Transverse colon (tissue), 4 donors: ENCODE data around the gene TLX1. TPM values are rescaled to one million over a fixed set of nuclear protein-coding genes. Genes with fewer than 3 reads are reported as not detected.

Experiments used
- DNase-seq: peaks from one replicate; pipeline ENCODE4 v3.0.0-alpha.2; 2019
- H3K27ac ChIP-seq, 4 donors: fragments of 200-600 bp; sonication (generic); 2 replicates each; pipeline ENCODE4 v1.5.1; 2016 to 2018; ENCODE audit warnings: inconsistent platforms in 4 of 4
- H3K27me3 ChIP-seq: fragments of 200-600 bp; sonication (generic); 2 replicates; pipeline ENCODE4 v1.5.1; 2017; ENCODE audit warnings: inconsistent platforms
- H3K36me3 ChIP-seq, 4 donors: fragments of 200-600 bp; sonication (generic); 2 replicates each; pipeline ENCODE4 v1.5.1; 2017 to 2019; ENCODE audit warnings: inconsistent platforms in 4 of 4
- H3K4me1 ChIP-seq, 4 donors: fragments of 200-600 bp; sonication (generic); 2 replicates each; pipeline ENCODE4 v1.5.1; 2017 to 2020; ENCODE audit warnings: inconsistent platforms in 4 of 4
- H3K4me3 ChIP-seq, 4 donors: fragments of 200-600 bp; sonication (generic); 1 replicate in 1 of 4; 2 replicates in 3 of 4; pipeline versions ENCODE4 v1.5.1 to v1.6.1; 2017 to 2019; ENCODE audit warnings: inconsistent platforms in 4 of 4
- H3K9me3 ChIP-seq, 2 donors: fragments of 200-600 bp; sonication (generic); 2 replicates each; pipeline ENCODE4 v1.5.1; 2017 to 2019; ENCODE audit warnings: inconsistent platforms in 2 of 2
- EP300 ChIP-seq: sonication (generic); formaldehyde crosslinking; IDR thresholded peaks from one replicate; pipeline ENCODE4 v1.6.1; 2017; ENCODE audit warnings: antibody characterized with exemption, low read depth
- POLR2A ChIP-seq: fragments of 450-650 bp; IDR thresholded peaks from one replicate; pipeline ENCODE4 v1.6.1; 2016; ENCODE audit warnings: antibody characterized with exemption, mild to moderate bottlenecking, moderate library complexity
- POLR2AphosphoS5 ChIP-seq, 3 donors: sonication (generic); formaldehyde crosslinking; IDR thresholded peaks; one replicate each; pipeline ENCODE4 v1.6.1; 2016; ENCODE audit warnings: antibody characterized with exemption in 3 of 3
- WGBS, 2 donors: methylation state at CpG; one replicate each; pipeline ENCODE4 v1.1.5; 2018; ENCODE audit warnings: low coverage in 1 of 2; 5-methylcytosine and 5-hydroxymethylcytosine counted together
- in situ Hi-C, 4 donors: fragments of 200-750 bp; cut with MboI; loops; one replicate each; pipeline versions ENCODE4 v1.15.0 to v1.15.1; 2017; ENCODE audit warnings: low sequenced_read_pairs in 3 of 4, low pct_ligation_motif_present in 1 of 4, low pct_unique_long_range_greater_than_20kb in 1 of 4
- intact Hi-C: fragments of 100-400 bp; cut with DNase I; formaldehyde crosslinking; loops from one replicate; pipeline ENCODE4 v1.15.1; 2023; ENCODE audit warnings: low total_unique reads
- total RNA-seq, 4 donors: library from RNA; depleted of rRNA; stranded (reverse); fragments of >200 nt; gene quantifications; one replicate each; pipeline ENCODE4 v1.1.0, GENCODE V29; 2016
- TF ChIP-seq, protein P1 (sequence below), 5 experiments: fragments of 200-600 bp in 3 of 5; fragments of 450-650 bp in 2 of 5; sonication (generic) in 3 of 5; IDR thresholded peaks; 1 replicate in 2 of 5; 2 replicates in 3 of 5; pipeline ENCODE4 v1.5.1; 2016 to 2017; ENCODE audit warnings: antibody characterized with exemption in 5 of 5, inconsistent platforms in 3 of 5, mild to moderate bottlenecking in 2 of 5, moderate library complexity in 1 of 5

Gene TLX1
- total RNA-seq, 4 donors from 2014 or later, result 0.14 to 0.60 TPM; not detected in 2

DNA sequence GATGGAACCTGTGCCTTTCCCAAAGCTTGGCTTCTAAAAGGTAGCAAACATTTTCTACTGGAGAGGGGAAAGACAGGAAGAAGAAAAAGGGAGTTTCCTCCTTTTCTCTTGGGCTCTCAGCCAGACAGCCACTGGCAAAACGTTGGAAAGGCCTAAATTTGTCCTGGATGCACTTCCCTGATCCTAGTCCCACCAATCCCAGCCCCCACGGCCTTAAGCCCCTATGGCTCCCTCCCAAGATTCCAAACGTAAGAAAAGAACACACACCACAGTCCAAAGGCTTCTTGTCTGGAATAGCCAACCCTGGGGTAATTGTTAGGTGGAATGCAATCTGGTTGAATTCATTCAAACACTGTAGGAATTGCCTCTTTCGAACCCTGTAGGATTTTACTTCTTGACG, 959 bp upstream of the TLX1 start:
- TF ChIP-seq EP300, result no peak
- no peak for TF ChIP-seq POLR2A
- TF ChIP-seq POLR2AphosphoS5 (IDR thresholded peaks at IDR 0.05), result no peak
- TF ChIP-seq, protein P1, sequence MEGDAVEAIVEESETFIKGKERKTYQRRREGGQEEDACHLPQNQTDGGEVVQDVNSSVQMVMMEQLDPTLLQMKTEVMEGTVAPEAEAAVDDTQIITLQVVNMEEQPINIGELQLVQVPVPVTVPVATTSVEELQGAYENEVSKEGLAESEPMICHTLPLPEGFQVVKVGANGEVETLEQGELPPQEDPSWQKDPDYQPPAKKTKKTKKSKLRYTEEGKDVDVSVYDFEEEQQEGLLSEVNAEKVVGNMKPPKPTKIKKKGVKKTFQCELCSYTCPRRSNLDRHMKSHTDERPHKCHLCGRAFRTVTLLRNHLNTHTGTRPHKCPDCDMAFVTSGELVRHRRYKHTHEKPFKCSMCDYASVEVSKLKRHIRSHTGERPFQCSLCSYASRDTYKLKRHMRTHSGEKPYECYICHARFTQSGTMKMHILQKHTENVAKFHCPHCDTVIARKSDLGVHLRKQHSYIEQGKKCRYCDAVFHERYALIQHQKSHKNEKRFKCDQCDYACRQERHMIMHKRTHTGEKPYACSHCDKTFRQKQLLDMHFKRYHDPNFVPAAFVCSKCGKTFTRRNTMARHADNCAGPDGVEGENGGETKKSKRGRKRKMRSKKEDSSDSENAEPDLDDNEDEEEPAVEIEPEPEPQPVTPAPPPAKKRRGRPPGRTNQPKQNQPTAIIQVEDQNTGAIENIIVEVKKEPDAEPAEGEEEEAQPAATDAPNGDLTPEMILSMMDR (IDR thresholded peaks at IDR 0.05), result no peak
- H3K27ac ChIP-seq, result no peak overlapping the region
- no peaks in the 10 kb centered on the region for H3K36me3 ChIP-seq
- intact Hi-C loops, result no loop called here
- peaks cover 9 to 38% (median 26%) of the 10 kb centered on the region in 4 donors for H3K4me1 ChIP-seq
- no peak for DNase-seq
- H3K4me3 ChIP-seq, result no peak overlapping the region
- in situ Hi-C loops, result no loop called here
- no peaks in the 10 kb centered on the region for H3K9me3 ChIP-seq
- peaks cover 100% of the 10 kb centered on the region for H3K27me3 ChIP-seq
- 28 to 50% methylated on average over 3 to 5 of the region's 5 CpGs for WGBS, 2 donors

DNA sequence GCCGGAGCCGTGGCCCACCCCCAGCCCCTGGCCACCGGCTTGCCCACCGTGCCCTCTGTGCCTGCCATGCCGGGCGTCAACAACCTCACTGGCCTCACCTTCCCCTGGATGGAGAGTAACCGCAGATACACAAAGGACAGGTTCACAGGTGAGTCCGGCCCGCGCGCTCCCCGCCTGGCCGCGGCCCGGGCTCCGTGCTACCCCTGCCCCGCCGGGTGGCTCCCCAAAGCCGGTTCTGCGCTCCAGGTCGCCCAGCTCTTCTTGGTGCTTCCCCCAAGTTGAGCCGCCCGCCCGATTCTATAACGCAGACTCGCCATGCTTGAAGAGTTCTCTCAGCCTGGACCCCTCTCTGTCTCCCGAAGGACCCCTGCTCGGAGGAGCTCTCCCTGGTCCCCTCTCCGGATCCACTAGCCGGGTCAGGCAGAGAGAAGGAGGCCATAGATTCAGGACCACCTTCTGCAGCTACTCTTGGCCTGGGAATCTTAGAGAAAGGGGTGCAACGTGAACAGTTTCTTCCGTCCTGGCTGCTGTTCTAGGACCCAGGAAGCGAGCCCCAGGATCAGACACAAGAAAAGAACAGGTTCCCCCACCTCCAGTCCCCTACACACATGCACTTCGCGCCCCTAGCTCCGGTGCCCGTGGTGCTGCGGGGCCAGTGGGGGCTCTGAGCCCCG, 999 bp downstream of the TLX1 start:
- Histone ChIP-seq H3K4me1 (peaks cover 9 to 42% (median 26%) of the 10 kb centered on the region in 4 donors), H3K27ac (no peak overlapping the region), H3K9me3 (no peaks in the 10 kb centered on the region), H3K4me3 (peak overlapping the region in 2 of 4 donors; percentile 15 to 42), H3K27me3 (peaks cover 100% of the 10 kb centered on the region), H3K36me3 (no peaks in the 10 kb centered on the region)
- intact Hi-C loops (no loop called here), in situ Hi-C loops (no loop called here)
- TF ChIP-seq, protein P1 (IDR thresholded peaks at IDR 0.05), result no peak
- TF ChIP-seq POLR2A (no peak), POLR2AphosphoS5 (IDR thresholded peaks at IDR 0.05) (no peak), EP300 (no peak)
- no peak for DNase-seq
- WGBS, 2 donors, result 7% methylated on average over 36 of the region's 39 CpGs; no CpG with 5 or more reads in 1 of the 2 donors

DNA sequence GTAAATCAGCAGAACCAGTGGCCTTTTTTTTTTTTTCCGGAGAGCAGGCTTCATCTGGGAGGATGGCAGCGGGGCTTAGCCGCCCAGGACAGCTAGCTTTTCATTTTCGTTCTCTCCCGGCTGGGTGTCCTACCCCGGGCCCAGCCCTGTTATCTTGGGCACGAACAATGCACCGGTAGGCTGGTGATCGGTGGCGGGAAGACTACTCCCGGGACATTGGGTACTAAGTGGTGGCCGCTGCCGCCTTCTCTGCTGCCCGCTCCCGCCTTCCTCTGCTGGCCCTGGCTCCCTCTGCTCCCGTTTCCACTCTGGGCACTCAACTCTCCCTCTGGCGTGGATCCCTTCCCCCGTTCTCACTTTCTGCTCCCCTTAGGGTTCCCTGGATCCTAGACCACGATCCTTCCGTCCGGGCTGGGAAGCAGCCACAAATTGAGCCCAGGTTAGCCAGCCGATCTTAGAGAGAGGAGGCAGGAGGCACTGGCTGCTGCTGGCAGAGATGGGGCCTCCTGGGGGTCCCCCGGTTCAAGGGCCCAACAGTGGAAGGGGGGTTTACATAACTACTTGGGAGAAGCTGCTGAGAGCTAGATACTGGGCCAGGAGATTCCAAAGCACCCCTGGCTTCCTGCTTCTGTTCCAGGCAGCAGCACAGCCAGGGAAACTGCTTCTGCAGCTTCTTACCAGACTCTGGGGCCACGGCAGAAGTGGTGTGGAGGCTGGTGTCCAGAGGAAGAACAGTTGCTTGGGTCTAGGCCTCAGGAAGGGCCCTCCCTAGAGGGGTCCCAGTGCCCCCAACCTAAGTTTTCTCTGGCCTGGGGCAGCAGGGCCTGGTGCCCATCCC, 1.8 kb downstream of the TLX1 start:
- H3K27me3 ChIP-seq, result peaks cover 100% of the 10 kb centered on the region
- H3K36me3 ChIP-seq, result no peaks in the 10 kb centered on the region
- in situ Hi-C loops (no loop called here), intact Hi-C loops (no loop called here)
- TF ChIP-seq, protein P1 (IDR thresholded peaks at IDR 0.05), result no peak
- TF ChIP-seq POLR2A, result no peak
- no peak for TF ChIP-seq EP300
- no peak for TF ChIP-seq POLR2AphosphoS5 (IDR thresholded peaks at IDR 0.05)
- no peaks in the 10 kb centered on the region for H3K9me3 ChIP-seq
- H3K4me1 ChIP-seq, result peaks cover 9 to 42% (median 26%) of the 10 kb centered on the region in 4 donors
- no peak overlapping the region for H3K27ac ChIP-seq
- 14% methylated on average over 23 of the region's 24 CpGs; no CpG with 5 or more reads in 1 of the 2 donors for WGBS, 2 donors
- no peak for DNase-seq
- H3K4me3 ChIP-seq, result no peak overlapping the region
